Tibial nerve (tissue), 3 donors: ENCODE data around the gene CYP27A1.

Source experiments
- EP300 ChIP-seq, 2 donors: sonication (generic); formaldehyde crosslinking; IDR thresholded peaks; one replicate each; pipeline ENCODE4 v1.6.1; 2017; ENCODE audit warnings: antibody characterized with exemption in 2 of 2, mild to moderate bottlenecking in 1 of 2
- POLR2A ChIP-seq, 2 donors: fragments of 450-650 bp; IDR thresholded peaks; one replicate each; pipeline ENCODE4 v1.6.1; 2017; ENCODE audit warnings: antibody characterized with exemption in 2 of 2, mild to moderate bottlenecking in 2 of 2, moderate library complexity in 2 of 2

- TF ChIP-seq EP300 (IDR thresholded peaks at IDR 0.05): no peak
- no peak for TF ChIP-seq POLR2A (IDR thresholded peaks at IDR 0.05)
These were observed 45.4 kb upstream of the CYP27A1 start for GRCh38 chr2:218736531-218736930.
